ENCODE data around the gene CADM4.
A peak's percentile ranks its signal among the peaks of the same experiment; 100 is the strongest.

The CADM4 gene

DNA sequence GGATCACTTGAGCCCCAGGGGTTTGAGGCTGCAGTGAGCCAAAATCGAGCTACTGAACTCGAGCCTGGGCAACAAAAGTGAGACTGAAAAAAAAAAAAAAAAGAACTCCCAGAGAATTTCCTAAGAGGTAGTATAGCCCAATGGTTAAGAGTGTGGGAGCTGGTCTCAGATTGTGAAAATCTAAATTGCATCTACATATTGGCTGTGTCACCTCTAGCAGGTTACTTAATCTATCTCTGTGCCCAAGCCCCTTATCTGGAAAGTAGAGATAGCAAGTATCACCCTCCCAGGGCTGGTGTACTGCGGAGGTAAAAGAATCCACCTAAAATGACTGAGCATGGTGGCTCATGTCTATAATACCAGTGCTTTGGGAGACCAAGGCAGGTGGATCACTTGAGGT, 34.0 kb upstream of the CADM4 start:
- DNase-seq (no peak), ATAC-seq (no peak)
- Mint-ChIP-seq H3K27ac (no peak overlapping the region), H3K4me3 (no peak overlapping the region), H3K36me3 (ENCODE audit: low read depth) (no peaks in the 10 kb centered on the region), H3K4me1 (peaks cover 30% of the 10 kb centered on the region), H3K9me3 (no peaks in the 10 kb centered on the region), H3K27me3 (peaks cover 4% of the 10 kb centered on the region)

DNA sequence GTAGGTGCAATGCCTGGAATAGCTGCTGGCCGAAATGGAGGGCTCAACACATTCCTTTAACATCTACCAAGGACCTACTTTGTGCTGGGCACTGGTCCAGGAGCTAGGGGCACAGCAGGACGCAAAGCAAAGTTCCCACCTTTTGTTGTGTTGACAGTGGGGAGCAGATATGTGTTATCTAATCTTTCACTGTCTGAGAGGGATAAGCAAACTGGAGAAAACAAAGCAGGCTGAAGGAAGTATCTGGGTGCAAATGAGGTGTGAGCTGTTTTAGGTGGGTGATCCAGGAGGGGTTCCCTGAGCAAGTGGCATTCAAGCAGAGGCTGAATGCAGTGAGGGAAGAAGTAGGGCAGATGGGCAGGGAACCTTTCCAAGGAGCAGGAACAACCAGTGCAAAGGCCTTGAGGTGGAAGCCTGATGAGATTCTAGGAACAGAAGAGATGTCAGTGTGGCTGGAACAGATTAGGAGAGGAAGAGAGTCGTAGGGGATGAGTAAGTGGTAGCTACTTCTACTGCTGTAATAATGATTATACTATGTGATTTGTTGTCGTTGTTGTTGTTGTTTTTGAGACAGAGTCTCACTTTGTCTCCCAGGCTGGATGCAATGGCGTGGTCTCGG, 32.5 kb upstream of the CADM4 start:
- Mint-ChIP-seq H3K4me3 (no peak overlapping the region), H3K27me3 (peaks cover 4% of the 10 kb centered on the region), H3K9me3 (no peaks in the 10 kb centered on the region), H3K27ac (no peak overlapping the region), H3K36me3 (ENCODE audit: low read depth) (peaks cover 7% of the 10 kb centered on the region), H3K4me1 (peaks cover 39% of the 10 kb centered on the region)
- no peak for ATAC-seq
- DNase-seq, result no peak

DNA sequence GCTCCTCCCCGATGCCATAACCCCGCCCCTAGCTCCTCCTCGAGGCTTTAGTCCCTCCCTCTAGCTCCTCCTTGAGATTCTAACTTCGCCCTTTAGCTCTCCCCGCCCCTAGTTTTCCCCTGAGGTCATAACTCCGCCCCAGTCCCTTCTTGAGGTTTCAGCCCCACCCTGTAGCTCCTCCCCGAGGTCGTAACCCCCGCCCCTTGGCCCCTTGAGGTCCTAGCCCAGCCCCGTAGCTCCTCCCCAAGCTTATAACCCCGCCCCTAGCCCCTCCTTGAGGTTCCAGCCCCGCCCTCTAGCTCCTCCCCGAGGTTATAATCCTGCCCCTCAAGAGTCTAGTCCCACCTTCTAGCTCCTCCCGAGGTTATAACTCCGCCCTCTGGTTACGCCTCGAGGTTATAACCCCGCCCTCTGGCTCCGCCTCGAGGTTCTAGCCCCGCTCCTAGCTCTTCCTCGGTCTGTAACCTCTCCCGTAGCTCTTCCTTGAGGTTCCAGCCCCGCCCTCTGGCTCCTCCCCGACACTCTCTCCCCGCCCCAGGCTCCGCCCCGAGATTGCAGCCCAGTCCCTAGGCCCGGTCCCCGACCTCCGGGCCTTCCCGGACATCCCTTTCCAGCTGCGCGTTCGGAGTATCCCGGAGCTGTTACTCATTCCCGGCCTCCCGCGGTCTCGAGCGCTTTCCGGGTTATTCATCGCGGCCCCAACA, 28.9 kb upstream of the CADM4 start:
- ATAC-seq, result peak; percentile 89
- H3K4me1 Mint-ChIP-seq, result peaks cover 41% of the 10 kb centered on the region

DNA sequence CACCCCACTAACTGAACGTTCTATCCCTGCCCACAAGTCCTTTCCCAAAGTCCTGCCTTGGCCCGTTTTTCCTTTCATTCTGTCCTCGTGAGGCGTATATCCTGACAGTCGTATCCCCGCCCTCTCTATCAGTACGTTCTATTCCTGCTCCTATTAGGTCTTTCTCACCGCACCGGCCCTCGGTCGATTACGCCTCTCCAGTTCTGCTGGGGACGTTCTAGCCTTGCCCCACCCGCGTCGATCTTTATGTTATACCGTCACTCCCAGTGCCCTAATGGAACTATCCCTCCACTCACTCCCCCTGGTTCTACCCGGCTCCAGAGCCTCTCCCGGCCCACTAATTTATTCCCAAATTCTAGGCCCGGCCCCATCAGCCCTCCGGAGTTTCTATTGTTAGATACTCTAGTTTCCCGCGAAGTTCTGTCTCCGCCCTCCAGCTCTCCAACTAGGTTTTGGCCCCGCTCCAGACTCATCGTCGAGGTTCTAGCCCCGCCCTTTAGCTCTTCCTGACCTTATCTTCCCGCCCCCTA, 28.3 kb upstream of the CADM4 start:
- DNase-seq (no peak), ATAC-seq (no peak)
- Mint-ChIP-seq H3K27me3 (peaks cover 5% of the 10 kb centered on the region), H3K4me3 (peak overlapping the region; percentile 85), H3K36me3 (ENCODE audit: low read depth) (peaks cover 16% of the 10 kb centered on the region), H3K4me1 (peaks cover 41% of the 10 kb centered on the region), H3K9me3 (no peaks in the 10 kb centered on the region), H3K27ac (peak overlapping the region; percentile 54)

More for the DNA sequence above, 28.9 kb upstream of the CADM4 start:
- peaks cover 16% of the 10 kb centered on the region for H3K36me3 Mint-ChIP-seq (ENCODE audit: low read depth)
- peak; percentile 96 for DNase-seq
- H3K27me3 Mint-ChIP-seq, result peaks cover 5% of the 10 kb centered on the region
- H3K27ac Mint-ChIP-seq, result peak overlapping the region; percentile 54
- H3K9me3 Mint-ChIP-seq, result no peaks in the 10 kb centered on the region
- peak overlapping the region; percentile 85 for H3K4me3 Mint-ChIP-seq

DNA sequence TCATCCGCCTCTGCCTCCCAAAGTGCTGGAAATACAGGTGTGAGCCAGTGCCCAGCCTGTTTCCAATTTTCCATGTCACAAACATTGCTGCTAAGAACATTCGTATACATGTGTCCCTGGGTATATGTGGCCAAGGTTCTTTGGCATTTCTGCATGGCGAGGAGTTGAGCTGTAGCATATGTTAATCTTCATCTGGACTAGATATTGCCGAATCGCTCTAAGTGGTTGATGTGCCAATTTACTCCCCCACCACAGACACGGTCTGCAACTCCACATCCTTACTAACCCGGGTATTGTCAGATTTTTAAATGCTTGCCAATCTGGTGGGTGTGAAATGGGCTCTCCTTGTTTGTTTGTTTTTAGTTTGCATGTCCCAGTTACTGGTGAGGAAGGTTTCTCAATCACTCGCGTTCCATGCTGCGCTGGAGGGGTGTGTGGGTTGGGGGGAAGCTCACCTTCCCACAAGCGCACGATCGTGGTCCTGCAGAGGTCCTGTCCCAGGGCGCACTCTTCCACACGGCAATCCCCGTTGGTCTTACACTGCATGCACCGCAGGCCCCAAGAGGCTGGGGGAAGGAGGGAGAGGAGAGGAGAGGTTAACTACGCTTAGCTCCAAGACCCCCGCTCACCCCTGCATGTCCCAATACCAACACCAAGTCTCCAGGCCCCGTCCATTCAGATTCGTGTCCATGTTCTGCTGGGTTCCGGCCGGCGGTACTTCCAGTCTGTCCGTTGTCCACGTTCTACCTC, 27.7 kb upstream of the CADM4 start:
- no peak for ATAC-seq
- H3K36me3 Mint-ChIP-seq (ENCODE audit: low read depth), result peaks cover 16% of the 10 kb centered on the region
- H3K27ac Mint-ChIP-seq, result no peak overlapping the region
- peaks cover 41% of the 10 kb centered on the region for H3K4me1 Mint-ChIP-seq
- DNase-seq, result no peak
- H3K27me3 Mint-ChIP-seq, result peaks cover 5% of the 10 kb centered on the region
- peak overlapping the region; percentile 85 for H3K4me3 Mint-ChIP-seq
- no peaks in the 10 kb centered on the region for H3K9me3 Mint-ChIP-seq

DNA sequence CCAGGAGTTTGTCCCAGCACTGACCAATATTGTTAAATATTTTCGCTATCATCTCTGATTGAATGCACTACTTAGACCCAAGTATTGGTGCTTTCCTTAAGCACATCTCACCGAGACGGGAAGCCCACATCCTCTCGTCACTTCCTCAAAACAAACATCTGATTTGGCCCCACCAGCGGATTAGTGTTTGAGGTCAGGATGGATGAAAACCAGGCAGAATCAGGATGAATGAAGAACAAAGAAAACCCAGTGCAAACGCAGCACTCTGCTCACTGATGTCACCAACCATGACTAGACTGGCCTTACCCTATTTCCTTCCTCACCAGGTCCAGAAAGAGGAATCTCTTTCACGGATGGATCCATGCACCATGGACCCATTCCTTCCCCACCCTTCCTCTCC, 24.4 kb upstream of the CADM4 start:
- peaks cover 28% of the 10 kb centered on the region for H3K4me1 Mint-ChIP-seq
- peaks cover 16% of the 10 kb centered on the region for H3K36me3 Mint-ChIP-seq (ENCODE audit: low read depth)
- DNase-seq, result no peak
- no peak for ATAC-seq
- no peak overlapping the region for H3K27ac Mint-ChIP-seq
- peaks cover 5% of the 10 kb centered on the region for H3K9me3 Mint-ChIP-seq
- H3K27me3 Mint-ChIP-seq, result peaks cover 2% of the 10 kb centered on the region
- no peak overlapping the region for H3K4me3 Mint-ChIP-seq

DNA sequence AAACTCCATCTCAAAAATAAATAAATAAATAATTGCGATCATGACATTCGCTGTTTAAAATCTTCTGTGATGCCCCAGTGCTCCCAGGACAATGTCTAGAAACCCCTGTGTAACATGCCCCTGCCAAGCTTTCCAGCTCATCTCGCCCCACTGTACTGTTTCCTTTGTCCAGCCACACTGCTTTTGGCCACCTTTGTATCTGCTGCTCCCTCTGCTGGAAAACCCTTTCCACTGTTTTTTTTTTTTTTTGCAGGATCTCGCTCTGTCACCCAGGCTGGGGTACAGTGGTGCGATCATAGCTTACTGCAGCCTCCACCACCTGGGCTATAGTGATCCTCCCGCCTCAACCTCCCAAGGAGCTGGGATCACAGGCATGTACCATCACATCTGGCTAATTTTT, 22.8 kb upstream of the CADM4 start:
- H3K4me1 Mint-ChIP-seq, result peaks cover 16% of the 10 kb centered on the region
- DNase-seq (no peak), ATAC-seq (no peak)
- H3K9me3 Mint-ChIP-seq, result peaks cover 6% of the 10 kb centered on the region
- no peak overlapping the region for H3K27ac Mint-ChIP-seq
- H3K36me3 Mint-ChIP-seq (ENCODE audit: low read depth), result peaks cover 17% of the 10 kb centered on the region
- peaks cover 2% of the 10 kb centered on the region for H3K27me3 Mint-ChIP-seq
- no peak overlapping the region for H3K4me3 Mint-ChIP-seq

DNA sequence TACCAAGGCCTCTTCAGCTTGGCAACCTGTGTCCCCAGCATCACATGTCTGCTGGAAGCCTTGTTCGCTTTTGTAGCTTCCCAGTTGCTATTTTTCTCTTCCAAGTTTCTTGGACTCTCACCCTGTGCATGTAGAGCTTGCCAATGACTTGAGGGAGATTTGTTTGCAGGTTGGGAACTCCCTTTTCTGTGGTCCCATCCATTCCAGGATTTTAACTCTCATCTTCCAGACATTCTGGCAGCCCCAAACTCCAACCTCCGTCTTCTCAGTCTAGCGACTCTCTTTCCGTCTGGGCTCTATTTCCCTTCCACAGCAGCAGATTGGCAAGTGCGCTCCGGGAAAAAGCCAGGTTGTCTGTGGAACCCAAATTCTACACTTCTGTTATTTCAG, 21.3 kb upstream of the CADM4 start:
- no peak overlapping the region for H3K4me3 Mint-ChIP-seq
- H3K4me1 Mint-ChIP-seq, result peaks cover 16% of the 10 kb centered on the region
- no peak for ATAC-seq
- H3K27me3 Mint-ChIP-seq, result peaks cover 2% of the 10 kb centered on the region
- DNase-seq, result no peak
- H3K9me3 Mint-ChIP-seq, result peaks cover 10% of the 10 kb centered on the region
- no peak overlapping the region for H3K27ac Mint-ChIP-seq
- peaks cover 10% of the 10 kb centered on the region for H3K36me3 Mint-ChIP-seq (ENCODE audit: low read depth)

DNA sequence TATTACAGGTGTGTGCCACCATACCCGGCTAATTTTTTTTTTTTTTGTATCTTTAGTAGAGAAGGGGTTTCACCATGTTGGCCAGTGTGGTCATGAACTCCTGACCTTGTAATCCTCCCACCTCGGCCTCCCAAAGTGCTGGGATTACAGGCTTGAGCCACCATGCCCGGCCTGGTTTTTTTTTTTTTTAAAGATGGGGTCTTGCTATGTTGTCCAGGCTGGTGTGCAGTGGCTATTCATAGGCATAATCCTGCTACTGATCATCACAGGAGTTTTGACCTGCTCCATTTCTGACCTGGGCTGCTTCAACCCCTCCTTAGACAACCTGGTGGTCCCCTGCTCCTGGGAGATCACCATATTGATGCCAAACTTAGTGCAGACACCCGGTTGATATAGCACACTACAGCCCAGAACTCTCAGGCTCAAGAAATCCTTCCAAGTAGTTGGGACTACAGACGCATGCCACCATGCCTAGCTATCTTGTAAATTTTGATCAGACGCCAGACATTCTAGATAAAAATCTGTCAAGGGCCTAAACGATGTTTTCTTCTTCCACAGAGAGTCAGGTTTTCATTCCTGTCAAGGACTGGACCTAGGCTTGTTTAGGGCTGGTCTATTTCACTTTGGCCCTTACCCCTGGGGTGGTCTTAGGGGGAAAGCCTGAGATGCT, 20.8 kb upstream of the CADM4 start:
- H3K36me3 Mint-ChIP-seq (ENCODE audit: low read depth), result peaks cover 13% of the 10 kb centered on the region

DNA sequence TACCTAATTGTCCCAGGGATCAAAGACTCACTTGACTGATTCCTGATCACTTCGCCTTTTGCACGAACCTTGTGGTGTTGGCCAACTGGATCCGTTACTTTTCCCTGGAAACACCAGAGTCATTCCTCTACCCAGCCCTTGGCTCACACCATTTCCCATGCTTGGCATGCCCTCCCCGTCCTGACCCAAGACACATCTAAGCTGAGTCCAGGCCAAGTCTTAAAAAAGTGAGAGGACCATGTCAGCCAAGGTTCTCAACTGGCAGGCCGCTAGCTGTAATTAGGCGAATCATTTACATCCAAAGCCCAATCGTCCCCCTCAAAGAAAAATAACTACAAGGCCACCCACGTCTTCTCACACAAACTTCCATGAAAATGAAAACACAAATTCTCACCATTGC, 18.8 kb upstream of the CADM4 start:
- ATAC-seq, result no peak
- no peak for DNase-seq
- peaks cover 10% of the 10 kb centered on the region for H3K9me3 Mint-ChIP-seq
- H3K4me3 Mint-ChIP-seq, result no peak overlapping the region
- no peaks in the 10 kb centered on the region for H3K4me1 Mint-ChIP-seq
- H3K27ac Mint-ChIP-seq, result no peak overlapping the region
- H3K27me3 Mint-ChIP-seq, result no peaks in the 10 kb centered on the region
- peaks cover 15% of the 10 kb centered on the region for H3K36me3 Mint-ChIP-seq (ENCODE audit: low read depth)

More for the DNA sequence above, 20.8 kb upstream of the CADM4 start:
- Mint-ChIP-seq H3K27ac (no peak overlapping the region), H3K9me3 (peaks cover 10% of the 10 kb centered on the region), H3K4me1 (peaks cover 16% of the 10 kb centered on the region), H3K27me3 (peaks cover 2% of the 10 kb centered on the region), H3K4me3 (no peak overlapping the region)
- DNase-seq, result no peak
- ATAC-seq, result no peak

DNA sequence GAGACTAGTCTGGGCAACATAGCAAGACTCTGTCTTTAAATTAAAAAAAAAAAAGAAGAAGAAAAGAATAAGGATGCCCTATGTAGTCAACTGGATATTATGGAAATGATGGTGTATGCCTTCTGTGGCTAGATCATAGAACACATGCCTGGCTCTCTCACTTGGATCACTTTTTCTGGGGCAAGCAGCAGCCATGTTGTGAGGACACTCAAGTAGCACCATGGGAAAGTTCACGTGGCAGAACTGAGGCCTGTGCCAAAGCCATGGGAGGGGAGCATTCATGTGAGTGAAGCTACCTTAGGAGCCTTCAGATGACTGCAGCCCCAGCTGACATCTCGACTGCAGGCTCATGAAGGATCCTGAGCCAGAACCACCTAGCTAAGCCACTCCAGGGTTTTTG, 18.4 kb upstream of the CADM4 start:
- no peaks in the 10 kb centered on the region for H3K27me3 Mint-ChIP-seq
- H3K4me3 Mint-ChIP-seq, result no peak overlapping the region
- DNase-seq, result no peak
- H3K9me3 Mint-ChIP-seq, result peaks cover 10% of the 10 kb centered on the region
- no peaks in the 10 kb centered on the region for H3K4me1 Mint-ChIP-seq
- peaks cover 15% of the 10 kb centered on the region for H3K36me3 Mint-ChIP-seq (ENCODE audit: low read depth)
- H3K27ac Mint-ChIP-seq, result no peak overlapping the region
- ATAC-seq, result no peak

DNA sequence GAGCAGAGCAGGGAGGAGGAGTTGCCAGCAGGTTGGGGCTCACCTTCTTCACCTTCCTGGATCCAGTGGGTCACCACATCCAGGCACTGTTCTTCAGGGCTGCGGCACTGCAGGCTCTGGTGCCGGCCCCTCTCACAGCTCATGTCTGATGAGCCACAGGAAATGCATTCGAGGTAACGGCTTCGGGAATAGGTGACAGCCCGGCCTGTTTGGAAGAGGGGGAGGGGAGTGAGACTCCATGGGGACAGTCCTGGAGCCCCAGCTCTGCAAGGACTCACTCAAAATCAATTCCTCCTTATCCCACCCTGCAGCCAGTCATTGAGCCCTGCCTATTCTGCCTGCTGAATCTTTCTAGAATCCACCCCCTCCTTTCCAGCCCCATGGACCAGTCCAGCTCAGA, 16.8 kb upstream of the CADM4 start:
- H3K9me3 Mint-ChIP-seq, result peaks cover 10% of the 10 kb centered on the region
- H3K36me3 Mint-ChIP-seq (ENCODE audit: low read depth), result peaks cover 23% of the 10 kb centered on the region
- DNase-seq, result no peak
- H3K4me3 Mint-ChIP-seq, result no peak overlapping the region
- no peaks in the 10 kb centered on the region for H3K27me3 Mint-ChIP-seq
- no peaks in the 10 kb centered on the region for H3K4me1 Mint-ChIP-seq
- H3K27ac Mint-ChIP-seq, result no peak overlapping the region
- ATAC-seq, result no peak

DNA sequence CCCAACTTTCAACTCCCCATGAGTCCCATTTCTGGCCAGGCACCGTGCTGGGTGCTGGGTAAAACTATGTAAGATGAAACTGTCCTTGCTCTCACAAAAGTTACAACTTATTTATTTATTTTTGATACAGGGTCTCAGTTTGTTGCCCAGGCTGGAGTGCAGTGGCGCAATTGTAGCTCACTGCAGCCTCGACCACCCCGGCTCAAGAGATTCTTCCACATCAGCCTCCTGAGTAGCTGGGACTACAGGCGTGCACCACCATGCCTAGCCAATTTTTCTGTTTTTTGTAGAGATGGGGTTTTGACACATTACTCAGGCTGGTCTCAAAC, 12.9 kb upstream of the CADM4 start:
- Mint-ChIP-seq H3K9me3 (peaks cover 4% of the 10 kb centered on the region), H3K27ac (no peak overlapping the region), H3K36me3 (ENCODE audit: low read depth) (peaks cover 20% of the 10 kb centered on the region), H3K4me1 (no peaks in the 10 kb centered on the region), H3K27me3 (no peaks in the 10 kb centered on the region), H3K4me3 (no peak overlapping the region)
- DNase-seq, result no peak
- no peak for ATAC-seq

DNA sequence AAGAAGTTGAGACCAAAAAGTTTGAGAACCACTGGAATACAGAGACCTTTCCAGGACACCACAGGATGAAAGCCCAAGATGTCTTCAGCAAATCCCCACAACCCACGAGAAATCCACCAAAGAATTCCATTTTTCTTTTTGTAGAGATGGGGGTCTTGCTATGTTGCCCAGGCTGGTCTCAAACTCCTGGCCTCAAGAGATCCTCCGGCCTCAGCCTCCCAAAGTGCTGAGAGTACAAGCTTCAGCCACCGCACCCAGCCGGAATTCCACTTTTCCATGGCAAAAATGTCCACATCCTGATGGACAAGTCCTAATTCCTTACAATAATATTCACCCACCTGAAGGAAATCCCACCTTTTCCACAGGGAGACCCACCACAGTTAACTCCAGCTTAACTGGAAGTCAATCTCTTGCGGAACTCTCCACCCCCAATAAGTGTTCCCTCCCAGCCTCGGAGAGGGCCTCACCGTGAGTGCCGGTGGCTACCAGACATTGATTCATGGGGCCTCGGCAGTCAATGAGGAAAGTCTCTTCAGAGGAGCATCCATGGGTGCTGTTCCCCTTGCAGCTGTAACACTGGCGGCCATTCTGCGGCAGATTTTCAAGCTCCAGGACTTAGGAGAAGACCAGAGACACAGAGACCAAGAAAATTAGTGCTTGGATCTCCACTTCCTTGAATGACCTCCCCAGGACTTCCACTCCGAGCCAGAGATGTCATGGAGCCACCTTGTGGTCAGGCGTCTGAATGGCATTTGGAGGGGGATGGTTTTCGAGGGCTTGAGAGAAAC, 12.3 kb upstream of the CADM4 start:
- ATAC-seq (no peak), DNase-seq (peak; percentile 50)
- H3K4me3 Mint-ChIP-seq, result no peak overlapping the region
- no peaks in the 10 kb centered on the region for H3K9me3 Mint-ChIP-seq
- H3K4me1 Mint-ChIP-seq, result no peaks in the 10 kb centered on the region
- no peak overlapping the region for H3K27ac Mint-ChIP-seq
- H3K36me3 Mint-ChIP-seq (ENCODE audit: low read depth), result peaks cover 20% of the 10 kb centered on the region
- H3K27me3 Mint-ChIP-seq, result no peaks in the 10 kb centered on the region

Data from activated naive CD8-positive, alpha-beta T cell treated with anti-CD3 and anti-CD28 coated beads, Interleukin-2, amount 50 U/mL, for 24 hours (primary cell).